ENCODE data around the gene INKA1.

- TF ChIP-seq CTCF (IDR thresholded peaks at IDR 0.05; ENCODE audit: low read depth, low read length, poor library complexity, severe bottlenecking) (no peak), EZH2phosphoT487 (IDR thresholded peaks at IDR 0.05; ENCODE audit: borderline replicate concordance, low read length) (no peak)
Measured at GRCh38 chr3:49807431-49808114, 4.5 kb downstream of the INKA1 start.
